Uterus (tissue), 2 donors: ENCODE measurements around the gene ZDHHC6.

Experiments
- POLR2A ChIP-seq, 2 donors: fragments of 450-650 bp; IDR thresholded peaks; one replicate each; pipeline ENCODE4 v1.6.1; 2016; ENCODE audit warnings: antibody characterized with exemption in 2 of 2, mild to moderate bottlenecking in 1 of 2, moderate library complexity in 1 of 2
- TF ChIP-seq, protein P1 (sequence below), 4 experiments: fragments of 200-600 bp in 2 of 4; fragments of 450-650 bp in 2 of 4; sonication (generic) in 2 of 4; IDR thresholded peaks; one replicate each; pipeline ENCODE4 v1.5.1; 2016 to 2019; ENCODE audit warnings: antibody characterized with exemption in 4 of 4, mild to moderate bottlenecking in 2 of 4, moderate library complexity in 1 of 4

DNA sequence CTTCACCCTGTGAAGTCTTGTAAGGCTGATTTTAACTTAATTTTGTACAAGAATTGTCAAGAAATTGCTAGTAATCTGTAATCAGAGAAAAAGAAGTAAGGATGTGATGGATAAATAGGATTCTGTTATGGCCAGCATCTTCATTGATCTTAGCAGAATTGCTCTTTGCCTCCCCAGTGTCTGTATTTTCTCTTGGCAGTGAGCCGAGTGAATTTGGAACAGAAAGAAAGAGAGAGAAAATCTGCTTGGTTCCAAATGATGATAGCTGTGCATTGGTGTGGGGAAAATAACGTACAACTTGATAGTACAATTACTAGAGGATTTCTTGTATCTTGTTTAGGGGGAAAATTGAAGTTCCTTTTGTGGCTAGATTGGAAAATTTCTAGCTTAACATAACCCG is 34.9 kb upstream of the ZDHHC6 start:
- TF ChIP-seq, protein P1, sequence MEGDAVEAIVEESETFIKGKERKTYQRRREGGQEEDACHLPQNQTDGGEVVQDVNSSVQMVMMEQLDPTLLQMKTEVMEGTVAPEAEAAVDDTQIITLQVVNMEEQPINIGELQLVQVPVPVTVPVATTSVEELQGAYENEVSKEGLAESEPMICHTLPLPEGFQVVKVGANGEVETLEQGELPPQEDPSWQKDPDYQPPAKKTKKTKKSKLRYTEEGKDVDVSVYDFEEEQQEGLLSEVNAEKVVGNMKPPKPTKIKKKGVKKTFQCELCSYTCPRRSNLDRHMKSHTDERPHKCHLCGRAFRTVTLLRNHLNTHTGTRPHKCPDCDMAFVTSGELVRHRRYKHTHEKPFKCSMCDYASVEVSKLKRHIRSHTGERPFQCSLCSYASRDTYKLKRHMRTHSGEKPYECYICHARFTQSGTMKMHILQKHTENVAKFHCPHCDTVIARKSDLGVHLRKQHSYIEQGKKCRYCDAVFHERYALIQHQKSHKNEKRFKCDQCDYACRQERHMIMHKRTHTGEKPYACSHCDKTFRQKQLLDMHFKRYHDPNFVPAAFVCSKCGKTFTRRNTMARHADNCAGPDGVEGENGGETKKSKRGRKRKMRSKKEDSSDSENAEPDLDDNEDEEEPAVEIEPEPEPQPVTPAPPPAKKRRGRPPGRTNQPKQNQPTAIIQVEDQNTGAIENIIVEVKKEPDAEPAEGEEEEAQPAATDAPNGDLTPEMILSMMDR (IDR thresholded peaks at IDR 0.05) = no peak
- TF ChIP-seq POLR2A (IDR thresholded peaks at IDR 0.05) = no peak
